Raji (cell line): ENCODE data around the gene RETN.

Experiments used
- POLR2A ChIP-seq: IDR thresholded peaks from 2 replicates; pipeline ENCODE4 v1.6.1; 2011; ENCODE audit warnings: low read depth, low read length, control low read depth; ENCODE audit not compliant: insufficient read depth

Gene RETN

DNA sequence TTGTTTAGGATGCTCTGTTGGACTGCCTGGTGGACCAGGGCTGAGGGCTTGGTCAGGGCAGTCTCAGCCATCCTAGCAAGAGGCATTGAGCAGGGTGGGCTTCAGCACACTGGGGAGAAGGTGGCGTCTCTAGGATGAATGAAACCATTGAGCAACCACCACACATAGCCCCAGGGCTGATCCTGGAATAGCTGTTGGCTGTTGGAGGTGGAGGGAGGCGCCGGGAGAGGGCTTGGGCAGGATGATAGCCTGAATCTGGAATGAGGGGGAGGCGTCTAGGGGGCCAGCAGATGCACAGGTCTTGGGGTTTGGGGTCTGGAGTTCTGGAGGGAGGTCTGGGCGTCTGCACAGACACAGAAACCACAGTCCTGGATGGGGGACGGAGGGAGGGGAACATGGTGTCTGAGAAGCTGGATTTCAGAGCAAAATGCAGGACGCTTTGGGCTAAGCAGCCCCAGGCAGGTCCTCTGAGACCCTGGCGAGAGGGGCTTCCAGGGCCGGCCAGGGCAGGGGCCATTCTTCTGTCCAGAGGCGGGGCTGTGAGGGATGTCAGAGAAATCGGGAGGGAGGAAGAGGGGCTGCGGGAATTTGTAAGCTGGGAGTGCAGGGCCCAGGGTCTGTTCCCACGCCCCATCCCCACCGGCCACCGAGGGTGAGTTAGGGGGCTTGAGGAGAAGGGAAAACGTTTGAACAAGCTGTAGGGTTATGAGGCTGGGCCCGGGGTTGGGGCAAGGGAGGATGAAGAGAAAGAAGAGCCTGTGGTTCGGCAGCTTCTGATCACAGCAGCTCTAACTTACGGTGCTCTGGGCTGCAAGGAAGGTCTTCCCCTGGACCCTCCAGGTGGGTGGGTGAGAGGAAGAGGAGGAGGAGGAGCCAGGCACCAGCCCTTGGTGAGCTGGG, 16.9 kb downstream of the RETN start:
- TF ChIP-seq POLR2A: no peak

DNA sequence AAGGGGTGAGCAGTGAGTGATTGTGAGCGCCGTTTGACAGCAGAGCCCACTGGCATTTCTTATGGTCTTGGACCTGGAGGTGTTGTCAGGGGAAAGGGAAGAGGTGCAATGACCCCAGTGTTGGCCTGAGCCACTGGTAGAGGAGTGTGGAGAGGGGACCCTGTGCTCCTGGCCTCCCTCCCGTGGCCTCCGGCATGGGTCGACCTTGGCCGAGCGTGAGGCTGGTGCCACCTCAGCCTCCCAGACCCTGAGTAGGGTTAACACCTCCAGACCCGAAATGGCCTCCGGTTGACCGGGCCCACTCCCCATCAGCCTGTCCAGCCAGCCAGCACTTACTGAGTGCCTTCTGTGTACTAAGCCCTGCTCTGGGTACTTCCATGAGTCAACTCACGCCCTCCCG, 18.3 kb downstream of the RETN start:
- TF ChIP-seq POLR2A: peak; percentile 15; the same call in 1 of the 2 replicates

DNA sequence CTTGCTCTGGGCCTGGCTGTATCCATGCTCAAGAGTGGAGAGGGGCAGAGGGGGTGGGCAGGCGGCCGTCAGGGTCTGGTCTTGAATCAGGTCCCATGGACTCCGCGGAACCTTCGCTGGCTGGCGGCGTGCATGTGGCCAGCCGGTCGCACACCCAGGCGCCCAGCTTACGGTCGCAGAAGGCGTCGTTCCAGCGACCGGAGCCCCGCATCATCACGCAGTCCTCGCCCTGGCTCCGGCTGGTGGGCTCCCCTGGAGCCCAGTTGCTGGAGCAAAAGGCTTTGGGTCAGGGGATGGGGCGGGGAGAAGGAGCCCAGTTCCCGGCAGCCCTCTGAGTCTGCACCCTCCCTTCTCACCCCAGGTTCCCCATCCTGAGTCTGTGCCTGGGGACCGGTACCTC, 20.3 kb downstream of the RETN start:
- TF ChIP-seq POLR2A: no peak

DNA sequence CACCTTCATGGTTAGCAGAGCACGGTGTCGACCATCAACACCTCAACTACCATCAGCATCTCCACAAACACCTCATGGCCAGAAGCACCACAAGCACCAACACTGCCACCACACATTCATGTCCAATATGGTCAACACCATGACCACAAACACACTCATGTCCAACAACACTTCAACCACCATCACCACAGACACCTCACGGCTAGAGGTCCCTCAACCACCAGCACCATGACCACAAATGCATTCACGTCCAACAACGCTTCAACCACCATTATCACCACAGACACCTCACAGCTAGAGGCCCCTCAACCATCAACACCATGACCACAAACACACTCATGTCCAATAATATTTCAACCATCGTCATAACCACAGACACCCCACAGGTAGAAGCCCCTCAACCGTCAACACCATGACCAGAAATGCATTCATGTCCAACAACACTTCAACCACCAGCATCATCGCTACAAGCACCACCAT, 22.0 kb downstream of the RETN start:
- no peak for TF ChIP-seq POLR2A

DNA sequence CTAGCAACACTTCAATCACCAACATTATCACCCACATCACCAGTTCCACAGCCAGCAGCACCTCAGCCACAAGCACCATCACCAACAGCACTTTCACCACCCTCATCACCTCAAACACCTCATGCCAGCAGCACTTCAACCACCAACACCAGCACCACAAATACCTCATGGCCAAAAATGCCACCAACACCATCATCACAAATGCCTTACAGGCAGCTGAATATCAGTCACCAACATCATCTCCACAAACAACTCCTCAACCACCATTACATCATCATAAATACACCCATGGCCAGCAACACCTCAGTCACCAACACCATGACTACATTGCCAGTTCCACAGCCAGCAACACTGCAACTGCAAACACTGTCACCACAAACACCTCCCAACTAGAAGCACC, 22.6 kb downstream of the RETN start:
- TF ChIP-seq POLR2A: no peak

DNA sequence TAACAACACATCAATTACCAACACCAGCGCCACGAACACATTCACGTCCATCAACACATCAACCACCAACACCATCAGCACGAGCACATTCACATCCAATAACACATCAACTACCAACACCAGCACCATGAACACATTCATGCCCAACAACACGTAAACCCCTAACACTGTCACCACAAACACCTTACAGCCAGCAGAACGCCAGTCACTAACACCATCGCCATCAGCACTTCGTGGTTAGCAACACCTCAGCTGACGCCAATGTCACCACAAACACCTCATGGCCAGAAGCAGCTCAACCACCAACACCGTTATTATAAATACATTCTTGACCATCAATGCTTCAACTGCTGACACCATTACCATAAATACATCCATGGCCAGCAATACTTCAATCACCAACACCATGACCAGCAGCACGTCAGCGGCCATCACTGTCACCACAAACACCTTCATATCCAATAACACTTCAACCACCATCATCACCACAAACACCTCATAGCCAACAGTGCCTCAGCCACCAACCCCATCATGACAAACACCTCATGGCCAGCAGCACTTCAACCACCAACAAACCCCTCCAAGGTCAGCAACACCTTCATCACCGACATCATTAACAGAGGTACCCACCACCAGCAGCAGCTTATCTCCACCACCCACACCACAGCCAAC, 23.7 kb downstream of the RETN start:
- TF ChIP-seq POLR2A: no peak

DNA sequence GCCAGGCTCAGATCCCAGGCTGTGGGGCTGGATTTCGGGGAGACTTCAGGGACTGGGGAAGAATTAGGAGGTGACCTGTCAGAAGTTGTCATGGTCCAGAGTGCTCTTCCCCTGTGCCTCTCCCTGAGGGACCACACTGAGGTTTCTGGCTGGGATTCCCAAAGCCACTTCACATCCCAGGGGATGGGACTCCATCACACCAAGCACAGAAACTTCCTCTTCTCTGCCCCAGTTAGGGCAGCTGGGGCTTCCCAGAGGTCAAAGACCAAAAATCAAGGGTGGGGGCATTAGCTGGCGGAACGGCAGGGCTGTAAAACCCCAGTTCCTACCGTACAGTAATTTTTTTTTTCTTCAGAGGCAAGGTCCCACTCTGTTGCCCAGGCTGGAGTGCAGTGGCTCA, 25.6 kb downstream of the RETN start:
- TF ChIP-seq POLR2A: no peak

DNA sequence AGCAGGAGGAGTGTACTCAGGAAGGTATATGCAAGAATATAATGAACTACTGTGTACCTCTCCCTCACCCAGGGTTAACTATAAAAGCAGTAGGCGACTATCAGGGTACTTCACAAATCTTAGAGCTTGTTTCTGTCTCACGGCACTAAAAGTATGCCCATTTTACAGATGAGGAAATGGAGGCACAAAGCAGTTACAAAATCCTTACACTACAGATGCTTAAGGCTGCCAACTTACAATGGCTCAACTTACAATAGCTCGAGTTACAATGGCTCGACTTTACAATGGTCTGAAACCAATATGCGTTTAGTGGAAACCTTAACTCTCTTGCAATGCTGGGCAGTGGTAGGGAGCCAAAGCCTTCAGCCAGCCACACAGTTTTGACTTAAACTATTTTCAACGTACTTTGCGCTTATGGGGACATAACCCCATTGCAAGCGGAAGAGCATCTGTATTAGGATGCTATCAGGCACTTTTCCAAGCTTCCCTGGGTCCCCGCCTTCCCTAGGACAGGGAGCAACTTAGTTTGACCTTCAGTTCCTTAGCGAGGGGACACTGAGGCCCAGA, 29.0 kb downstream of the RETN start:
- TF ChIP-seq POLR2A: no peak

DNA sequence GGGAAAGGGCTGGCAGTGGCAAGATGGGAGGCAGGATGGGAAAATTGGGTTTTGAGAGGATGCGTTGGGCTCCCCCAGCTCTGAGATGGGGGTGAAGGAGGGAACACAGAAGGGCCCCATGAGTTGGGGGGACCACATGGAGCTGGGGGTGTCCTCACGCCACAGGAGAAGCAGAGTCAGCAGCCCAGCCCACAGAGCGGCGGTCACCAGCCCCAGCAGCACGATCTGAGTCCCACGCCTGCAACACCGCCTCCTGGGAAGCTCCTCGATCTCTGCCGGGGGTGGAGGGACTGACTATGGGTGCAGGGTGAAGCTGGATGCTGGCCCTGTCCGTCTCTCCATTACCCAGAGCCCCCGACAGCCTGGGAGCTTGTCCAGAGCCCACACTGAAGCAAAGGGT, 29.7 kb downstream of the RETN start:
- TF ChIP-seq POLR2A: no peak

DNA sequence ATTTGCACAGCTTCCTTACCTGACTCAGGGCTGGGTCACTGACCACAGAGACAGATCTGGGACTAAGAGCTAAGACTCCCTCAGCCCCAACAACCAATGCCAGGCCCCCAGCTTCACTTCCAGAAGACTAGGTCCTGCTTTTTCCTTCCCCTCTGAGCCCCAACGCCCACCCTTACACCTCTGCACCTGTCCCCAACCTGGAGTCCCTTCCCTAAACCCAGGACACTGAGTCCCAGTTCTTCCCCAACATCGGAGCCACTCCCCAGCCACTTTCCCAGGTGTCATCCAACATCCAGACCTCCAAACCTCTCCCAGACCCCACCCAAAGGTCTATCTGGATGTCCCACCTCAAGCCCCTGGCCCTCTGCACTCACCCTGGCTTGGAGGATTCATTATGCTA, 30.2 kb downstream of the RETN start:
- no peak for TF ChIP-seq POLR2A

DNA sequence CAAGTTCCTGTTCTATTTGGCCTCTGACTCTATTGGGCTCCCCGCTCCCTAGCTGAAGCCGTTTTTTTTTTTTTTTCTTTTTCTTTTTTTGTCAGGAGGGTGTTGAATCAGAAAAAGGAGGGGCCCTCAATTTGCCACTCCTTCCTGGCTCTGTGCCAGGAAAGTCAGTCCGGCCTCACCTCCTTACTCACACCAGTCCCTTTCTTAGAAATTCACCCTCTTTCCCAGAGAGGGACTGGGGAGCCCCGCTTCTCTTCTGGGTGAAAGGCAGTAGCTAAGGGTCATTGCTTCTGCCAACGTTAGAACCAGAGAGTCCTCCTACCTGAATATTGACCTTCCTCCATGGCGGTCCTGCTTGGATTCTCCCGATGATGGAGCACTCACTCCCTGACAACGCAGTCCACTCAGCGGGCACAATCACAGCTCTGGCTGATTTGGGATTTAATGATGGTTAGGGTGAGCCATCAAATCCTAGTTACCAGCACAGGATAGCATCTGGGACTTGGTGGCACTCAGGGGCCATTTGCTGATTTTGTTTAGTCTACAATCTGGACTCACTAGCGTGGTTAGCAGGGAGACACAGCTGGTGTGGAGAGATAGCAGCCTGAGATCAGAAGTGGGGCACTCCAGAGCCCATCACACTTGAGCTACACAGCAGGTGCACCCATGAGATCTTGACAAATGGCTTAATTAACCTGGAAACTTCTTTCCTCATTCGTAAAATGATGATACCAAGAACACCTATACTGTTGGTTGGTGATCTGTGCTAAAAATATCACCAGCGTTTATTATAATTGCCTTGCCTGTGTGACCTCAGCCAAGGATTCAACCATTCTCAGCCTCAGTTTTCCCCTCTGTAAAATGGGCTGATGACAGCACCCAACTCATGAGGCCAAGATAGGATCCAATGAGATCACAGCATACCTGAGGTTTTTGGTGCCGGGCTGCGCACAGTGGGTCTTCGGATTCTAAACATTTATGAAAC, 30.9 kb downstream of the RETN start:
- no peak for TF ChIP-seq POLR2A

DNA sequence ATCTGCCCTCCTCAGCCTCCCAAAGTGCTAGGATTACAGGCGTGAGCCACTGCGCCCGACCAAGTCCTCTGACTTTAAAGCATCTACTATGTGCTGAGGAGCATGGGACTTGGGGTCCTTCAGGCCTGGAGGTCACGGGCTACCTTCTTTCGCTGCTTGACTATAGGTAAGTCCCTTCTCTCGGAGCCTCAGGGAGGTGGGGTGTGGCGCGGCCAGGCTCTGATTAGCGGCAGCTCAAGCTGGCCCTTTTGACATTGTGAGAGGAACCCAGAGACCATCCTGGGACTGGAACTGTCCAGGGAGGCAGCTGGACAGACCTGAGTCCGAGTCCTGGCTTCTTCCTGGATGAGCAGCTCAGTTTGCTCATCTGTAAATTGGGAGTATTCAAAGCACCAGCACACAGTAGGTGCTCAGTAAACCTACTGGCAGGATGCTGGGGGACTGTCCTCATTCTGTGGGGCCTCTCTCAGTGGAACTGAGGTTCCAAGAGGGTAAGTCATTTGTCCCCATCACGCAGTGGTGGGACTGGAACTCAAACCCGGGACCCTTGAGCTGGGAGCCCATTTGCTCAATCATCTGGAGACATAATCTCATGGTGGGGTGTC, 32.3 kb downstream of the RETN start:
- no peak for TF ChIP-seq POLR2A

DNA sequence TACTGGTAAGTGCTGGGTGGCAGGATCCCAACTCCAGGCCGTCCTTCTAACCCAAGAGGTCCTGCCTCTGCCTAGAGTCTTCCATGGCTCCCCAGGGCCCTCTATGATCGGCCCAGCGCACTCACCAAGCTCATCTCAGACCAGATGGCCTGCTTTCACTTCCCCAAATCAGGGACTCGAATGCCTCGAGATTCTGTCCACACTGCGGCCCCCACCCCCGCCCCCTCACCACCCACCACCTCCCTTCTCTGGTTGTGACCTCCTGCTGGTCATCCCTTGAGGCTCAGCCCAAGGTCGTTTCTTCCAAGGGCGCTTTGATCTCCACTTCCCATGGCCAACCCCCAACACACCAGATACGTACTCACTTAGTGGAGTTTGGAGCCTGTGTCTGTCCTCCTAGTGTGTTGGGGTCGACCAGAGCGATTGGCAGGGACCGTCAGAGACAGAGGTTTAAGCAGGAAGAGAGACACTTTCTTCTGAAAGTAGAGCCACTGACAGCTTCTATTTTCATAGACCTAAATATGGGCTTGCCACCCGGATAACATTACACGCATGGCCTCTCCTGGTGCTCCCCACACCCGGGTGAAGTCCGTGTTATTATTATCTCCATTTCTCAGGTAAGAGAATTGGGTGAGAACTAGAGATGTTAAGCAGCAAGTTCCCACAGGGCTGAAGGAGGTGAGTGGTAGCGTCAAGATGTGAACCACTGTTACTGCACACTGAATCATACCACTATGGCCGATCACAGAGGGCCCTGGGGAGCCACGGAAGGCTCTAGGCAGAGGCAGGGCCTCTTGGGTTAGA, 33.0 kb downstream of the RETN start, which contains the start of gene FCER2:
TSS of gene FCER2 (minus strand) at position 478 of the 804 bp plus-strand sequence. CDS start 2,371 bp downstream, outside the sequence.
- no peak for TF ChIP-seq POLR2A

DNA sequence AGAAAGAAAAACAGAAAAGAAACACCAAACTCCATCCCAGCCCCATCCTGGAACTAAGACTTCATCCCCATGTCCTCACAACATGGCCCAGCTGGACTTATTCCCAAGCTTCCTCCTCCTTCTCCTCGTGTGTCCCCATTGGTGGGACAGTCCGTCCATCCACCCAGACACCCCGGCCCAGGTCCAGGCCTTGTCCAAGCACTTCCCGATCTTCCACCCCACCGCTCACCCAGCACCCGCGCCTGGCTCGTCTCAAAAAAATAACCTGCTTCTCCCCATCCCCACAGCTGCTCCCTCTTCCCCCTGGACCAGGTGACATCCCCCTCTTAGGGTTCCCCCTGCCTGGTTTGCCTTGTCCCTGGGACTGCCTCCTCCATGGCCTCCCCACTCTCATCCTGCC, 34.5 kb downstream of the RETN start:
- TF ChIP-seq POLR2A: no peak
